Measurements from ENCODE around the gene KCTD21. TPM values are rescaled to one million over a fixed set of nuclear protein-coding genes. Genes with fewer than 3 reads are reported as not detected.

Gene KCTD21
- total RNA-seq, 1 experiment from 2014 or later: 4.1 TPM

DNA sequence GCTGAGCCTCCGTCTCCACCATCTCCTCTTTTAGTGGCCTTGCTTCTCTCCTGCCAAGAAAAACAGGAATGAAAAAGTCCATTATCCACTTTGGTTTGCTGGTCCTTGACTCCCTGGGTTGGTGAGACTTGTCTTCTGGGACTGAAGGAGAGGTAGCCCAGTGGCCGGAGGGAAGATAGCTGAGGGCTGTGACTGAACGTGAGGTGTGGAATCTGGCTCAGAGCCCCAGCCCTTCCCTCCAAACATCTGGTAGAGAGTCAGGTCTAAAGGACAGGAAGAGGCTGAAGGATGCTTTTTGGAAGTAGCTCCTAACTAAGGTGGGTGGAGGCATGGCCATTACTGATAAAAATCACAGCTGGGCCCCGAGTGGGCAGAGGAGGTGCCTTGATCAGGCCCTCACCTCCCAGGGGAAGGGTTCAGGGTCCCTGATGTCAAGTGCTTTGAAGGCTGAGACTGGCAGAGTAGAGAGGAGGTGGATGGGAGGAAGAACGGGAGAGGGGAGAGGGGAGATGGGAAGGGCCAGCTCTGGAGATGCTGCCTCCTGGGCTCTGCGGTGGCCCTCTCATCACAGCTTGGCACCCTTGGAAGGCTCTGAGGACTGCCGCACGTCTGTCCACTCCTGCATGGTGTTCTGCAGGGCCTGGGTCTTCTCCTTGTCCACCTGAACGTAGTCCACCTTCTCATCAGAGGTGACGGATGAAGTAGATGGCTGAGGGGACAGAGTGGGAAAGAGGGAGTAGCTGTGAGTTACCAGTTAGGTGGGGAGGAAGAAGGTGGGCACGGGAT, 30.5 kb upstream of the KCTD21 start:
- no peak for DNase-seq (ENCODE audit: low read depth)

GRCh38 chr11:78217650-78218541, 29.5 kb upstream of the KCTD21 start:
- no peak for DNase-seq (ENCODE audit: low read depth)

DNA sequence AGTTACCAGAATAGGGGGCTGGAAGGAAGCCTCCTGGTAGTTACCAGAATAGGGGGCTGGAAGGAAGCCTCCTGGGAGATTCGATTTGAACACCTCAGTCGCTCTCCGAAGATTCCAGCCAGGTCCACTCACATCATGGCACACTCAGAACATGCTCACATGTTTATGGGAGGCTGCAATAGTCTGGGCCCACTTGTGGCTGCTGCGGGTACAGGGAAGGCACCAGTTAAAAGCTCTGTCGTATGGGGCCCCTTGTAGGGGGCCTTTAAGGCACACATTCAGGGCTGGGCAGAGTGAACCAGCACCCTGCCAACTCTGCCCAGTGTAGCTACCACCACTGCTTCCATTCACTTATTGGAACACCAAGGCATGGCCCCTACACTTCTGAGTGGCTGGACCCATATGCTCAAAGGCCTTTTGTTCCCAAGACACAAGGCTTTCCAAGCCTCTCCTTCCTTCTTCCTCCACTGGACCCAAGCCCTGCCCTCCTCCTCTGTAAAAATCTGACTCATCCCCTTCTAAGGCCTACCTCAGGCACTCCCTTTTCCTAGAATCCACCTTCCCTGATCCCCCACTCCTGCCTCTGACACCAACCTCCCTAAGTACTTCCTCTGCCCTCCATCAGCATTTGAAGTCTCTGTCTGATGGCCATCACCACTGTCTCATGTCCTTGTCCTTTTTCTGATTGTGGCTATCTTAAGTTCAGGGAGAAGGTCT, 28.3 kb upstream of the KCTD21 start:
- DNase-seq (ENCODE audit: low read depth): no peak

- DNase-seq (ENCODE audit: low read depth): no peak
These were observed 27.6 kb upstream of the KCTD21 start for GRCh38 chr11:78216021-78216420.

DNA sequence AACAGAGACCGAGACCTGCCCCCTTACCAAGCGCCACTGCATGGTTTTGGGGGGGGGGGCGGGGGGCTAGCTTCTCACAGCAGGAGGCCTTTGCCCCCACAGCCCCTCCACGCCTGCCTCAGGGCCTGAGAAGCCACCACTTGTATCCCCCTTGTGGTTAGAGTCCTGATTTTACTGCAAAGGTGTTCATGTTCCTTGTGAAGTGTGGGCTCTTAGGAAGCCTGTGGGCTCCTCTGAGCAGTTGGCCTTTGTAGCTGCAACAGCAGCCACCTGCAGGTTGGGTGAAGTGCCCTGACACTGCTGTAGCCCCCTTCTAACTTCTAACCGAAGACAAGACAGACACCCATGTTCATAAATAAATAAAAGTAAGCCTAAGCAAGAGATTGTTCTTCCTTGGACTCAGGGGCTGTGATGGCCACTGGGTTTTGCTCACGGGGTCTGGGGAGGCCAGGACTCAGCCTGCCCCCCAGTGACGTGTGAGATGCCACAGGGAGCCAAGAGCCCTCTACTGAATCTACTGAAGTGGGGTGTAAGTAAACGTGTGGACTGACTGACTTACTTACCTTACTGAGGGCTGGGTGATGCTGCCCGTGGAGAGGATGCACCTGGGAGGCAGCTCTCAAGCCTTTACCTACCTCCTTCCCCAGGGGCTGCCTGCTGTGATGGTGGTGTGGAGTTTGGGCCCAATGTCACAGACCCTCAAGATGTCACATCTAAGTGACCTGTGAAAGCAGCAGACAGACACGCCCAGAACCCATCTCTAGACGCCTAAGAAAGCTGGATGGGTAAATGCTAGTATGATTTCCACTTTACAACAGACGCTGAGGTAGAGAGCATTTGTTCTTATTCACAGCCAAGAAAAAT, 26.1 kb upstream of the KCTD21 start:
- DNase-seq (ENCODE audit: low read depth): no peak

DNA sequence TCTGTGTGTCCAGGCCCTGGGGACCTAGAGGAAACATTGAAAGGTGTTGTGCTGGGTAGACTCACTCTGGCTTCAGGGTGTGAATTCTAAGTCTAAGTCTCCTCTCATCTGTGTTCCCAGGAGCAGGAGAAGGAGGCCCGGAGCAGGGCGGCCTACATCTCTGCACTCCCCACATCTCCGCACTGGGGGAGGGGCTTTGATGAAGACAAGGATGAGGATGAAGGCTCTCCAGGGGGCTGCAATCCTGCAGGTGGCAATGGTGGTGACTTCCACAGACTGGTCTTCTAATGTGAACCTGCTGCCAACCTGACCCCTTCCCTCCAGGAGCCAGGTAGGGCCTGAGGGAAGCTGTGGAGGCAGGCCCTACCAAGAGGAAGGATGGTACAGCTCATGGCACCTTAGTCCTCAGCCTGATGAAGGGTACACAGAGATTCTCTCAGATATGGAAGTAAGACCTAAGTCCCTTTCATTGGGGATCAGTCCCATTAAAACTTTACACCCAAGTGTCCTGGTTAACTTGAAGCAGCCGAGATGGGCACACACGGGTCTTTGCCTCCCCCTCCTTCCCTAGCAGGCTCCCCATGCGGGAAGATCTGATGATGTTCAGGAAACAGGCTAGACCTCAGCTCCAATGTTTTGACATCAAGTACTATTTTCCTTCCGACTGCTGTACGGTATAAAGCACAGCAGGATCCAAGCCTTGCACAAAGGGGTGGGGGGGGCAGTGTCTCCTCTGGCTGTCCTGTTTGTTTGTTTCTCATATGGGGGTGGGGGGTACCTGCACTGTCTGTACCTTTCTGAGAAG, 25.3 kb upstream of the KCTD21 start:
- DNase-seq (ENCODE audit: low read depth): no peak

- DNase-seq (ENCODE audit: low read depth): no peak
These were observed 24.4 kb upstream of the KCTD21 start for GRCh38 chr11:78212586-78213371.

DNA sequence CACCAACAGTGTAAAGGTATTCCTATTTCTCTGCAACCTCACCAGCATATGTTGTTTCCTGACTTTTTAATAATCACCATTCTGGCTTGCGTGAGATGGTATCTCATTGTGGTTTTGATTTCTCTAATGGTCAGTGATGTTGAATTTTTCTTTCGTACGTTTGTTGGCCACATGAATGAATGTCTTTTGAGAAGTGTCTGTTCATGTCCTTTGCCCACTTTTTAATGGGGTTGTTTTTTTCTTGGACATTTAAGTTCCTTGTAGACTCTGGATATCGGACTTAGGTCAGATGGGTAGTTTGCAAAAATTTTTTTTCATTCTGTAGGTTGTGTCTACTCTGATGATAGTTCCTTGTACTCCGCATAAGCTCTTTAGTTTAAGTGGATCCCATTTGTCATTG, 23.1 kb upstream of the KCTD21 start:
- no peak for DNase-seq (ENCODE audit: low read depth)

- DNase-seq (ENCODE audit: low read depth): no peak
These were observed 21.7 kb upstream of the KCTD21 start for GRCh38 chr11:78210000-78210608.

DNA sequence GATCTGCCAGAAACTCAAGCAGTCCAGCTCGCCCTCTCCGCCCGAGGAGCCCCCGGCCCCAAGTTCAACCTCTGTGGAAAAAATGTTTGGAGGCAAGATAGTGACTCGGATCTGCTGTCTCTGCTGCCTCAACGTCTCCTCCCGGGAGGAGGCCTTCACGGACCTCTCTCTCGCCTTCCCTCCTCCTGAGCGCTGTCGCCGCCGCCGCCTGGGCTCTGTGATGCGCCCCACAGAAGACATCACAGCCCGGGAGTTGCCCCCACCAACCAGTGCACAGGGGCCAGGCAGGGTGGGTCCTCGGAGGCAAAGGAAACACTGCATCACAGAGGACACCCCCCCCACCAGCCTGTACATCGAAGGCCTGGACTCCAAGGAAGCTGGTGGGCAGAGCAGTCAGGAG, 21.1 kb upstream of the KCTD21 start:
- no peak for DNase-seq (ENCODE audit: low read depth)

- no peak for DNase-seq (ENCODE audit: low read depth)
These were observed 20.1 kb upstream of the KCTD21 start for GRCh38 chr11:78208257-78209165.

DNA sequence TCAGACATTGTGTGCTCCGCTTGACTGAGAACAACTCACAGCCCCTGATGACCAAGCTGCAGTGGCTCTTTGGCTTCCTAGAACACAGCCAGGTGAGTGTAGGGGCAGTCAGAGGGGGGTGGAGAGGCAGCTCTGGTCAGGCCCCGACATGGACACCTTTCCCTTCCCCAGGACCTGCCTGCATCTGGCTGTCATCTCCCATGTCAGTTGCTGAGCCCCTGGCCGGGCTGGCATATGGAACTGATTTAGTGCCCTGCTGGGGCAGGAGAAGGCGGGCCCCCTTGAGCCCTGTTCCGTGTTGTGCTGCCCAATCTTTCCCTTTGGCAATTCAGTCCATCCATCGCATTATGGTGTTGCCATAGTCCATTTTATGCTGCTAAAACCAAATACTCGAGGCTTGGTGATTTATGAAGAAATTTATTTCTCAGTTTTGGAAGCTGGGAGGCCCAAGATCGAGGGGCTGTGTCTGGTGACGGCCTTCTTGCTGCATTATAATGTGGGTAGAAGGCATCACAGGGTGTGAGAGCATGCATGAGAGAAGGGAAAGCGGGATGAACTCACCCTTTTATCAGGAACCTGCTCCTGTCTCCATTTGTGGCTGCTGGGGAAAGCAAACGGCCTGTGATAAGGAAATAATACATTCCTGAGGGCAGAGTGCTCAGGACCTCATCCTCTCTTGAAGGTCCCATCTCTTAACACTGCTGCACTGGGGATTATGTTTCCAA, 19.3 kb upstream of the KCTD21 start:
- DNase-seq (ENCODE audit: low read depth): no peak

GRCh38 chr11:78205691-78206090, 17.3 kb upstream of the KCTD21 start:
- no peak for DNase-seq (ENCODE audit: low read depth)

GRCh38 chr11:78205256-78205655, 16.8 kb upstream of the KCTD21 start:
- DNase-seq (ENCODE audit: low read depth): no peak

DNA sequence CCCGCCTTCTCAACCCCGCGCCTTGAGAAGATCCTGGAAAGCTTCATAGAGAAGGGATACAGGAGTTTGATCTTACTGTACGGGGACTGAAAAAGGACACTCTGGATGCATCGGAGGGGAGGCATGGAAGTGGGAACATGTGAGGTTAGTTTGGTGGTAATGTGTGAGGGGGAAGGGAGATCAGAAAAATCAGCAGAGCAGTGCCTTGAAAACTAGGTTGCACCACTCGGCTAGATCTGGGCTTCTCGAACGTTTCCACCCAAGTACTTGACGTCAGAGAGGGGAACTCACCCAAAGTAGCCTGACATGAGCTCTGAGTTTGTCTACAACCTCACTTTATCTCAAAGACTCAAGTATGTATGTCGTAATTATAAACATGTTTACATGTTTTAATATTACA, 14.8 kb upstream of the KCTD21 start:
- no peak for DNase-seq (ENCODE audit: low read depth)

DNA sequence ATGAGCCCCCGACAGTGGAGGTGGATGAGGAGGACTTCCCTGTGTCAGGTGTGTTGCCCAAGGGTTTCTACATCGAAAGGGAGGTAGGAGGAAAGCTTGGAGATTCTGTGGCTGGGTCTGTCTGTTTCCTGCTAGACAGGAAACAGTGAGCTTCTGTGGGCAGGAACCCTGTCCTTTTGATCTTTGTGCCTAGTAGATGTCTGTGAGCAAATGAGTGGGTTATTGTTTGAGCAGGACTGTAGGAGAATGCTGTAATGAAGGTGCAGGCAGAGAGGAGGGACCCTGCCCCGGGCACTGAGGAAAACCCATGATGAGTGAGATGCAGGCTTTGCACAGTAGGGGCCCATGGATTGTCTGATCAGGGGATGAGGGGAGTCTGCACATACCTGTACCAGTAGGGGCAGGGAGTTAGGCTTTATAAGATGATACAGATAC, 14.3 kb upstream of the KCTD21 start:
- DNase-seq (ENCODE audit: low read depth): no peak

- no peak for DNase-seq (ENCODE audit: low read depth)
These were observed 12.8 kb upstream of the KCTD21 start for GRCh38 chr11:78201096-78201818.

Data from Daoy (cell line).